Measurements from ENCODE around the gene GADD45G.

GADD45G gene

GRCh38 chr9:89606624-89607311 lies 2.0 kb downstream of the GADD45G start:
- TF ChIP-seq, protein P1, sequence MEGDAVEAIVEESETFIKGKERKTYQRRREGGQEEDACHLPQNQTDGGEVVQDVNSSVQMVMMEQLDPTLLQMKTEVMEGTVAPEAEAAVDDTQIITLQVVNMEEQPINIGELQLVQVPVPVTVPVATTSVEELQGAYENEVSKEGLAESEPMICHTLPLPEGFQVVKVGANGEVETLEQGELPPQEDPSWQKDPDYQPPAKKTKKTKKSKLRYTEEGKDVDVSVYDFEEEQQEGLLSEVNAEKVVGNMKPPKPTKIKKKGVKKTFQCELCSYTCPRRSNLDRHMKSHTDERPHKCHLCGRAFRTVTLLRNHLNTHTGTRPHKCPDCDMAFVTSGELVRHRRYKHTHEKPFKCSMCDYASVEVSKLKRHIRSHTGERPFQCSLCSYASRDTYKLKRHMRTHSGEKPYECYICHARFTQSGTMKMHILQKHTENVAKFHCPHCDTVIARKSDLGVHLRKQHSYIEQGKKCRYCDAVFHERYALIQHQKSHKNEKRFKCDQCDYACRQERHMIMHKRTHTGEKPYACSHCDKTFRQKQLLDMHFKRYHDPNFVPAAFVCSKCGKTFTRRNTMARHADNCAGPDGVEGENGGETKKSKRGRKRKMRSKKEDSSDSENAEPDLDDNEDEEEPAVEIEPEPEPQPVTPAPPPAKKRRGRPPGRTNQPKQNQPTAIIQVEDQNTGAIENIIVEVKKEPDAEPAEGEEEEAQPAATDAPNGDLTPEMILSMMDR (IDR thresholded peaks at IDR 0.05): no peak

- TF ChIP-seq, protein P1 (IDR thresholded peaks at IDR 0.05): no peak
Measured at GRCh38 chr9:89608641-89609335, 4.0 kb downstream of the GADD45G start.

DNA sequence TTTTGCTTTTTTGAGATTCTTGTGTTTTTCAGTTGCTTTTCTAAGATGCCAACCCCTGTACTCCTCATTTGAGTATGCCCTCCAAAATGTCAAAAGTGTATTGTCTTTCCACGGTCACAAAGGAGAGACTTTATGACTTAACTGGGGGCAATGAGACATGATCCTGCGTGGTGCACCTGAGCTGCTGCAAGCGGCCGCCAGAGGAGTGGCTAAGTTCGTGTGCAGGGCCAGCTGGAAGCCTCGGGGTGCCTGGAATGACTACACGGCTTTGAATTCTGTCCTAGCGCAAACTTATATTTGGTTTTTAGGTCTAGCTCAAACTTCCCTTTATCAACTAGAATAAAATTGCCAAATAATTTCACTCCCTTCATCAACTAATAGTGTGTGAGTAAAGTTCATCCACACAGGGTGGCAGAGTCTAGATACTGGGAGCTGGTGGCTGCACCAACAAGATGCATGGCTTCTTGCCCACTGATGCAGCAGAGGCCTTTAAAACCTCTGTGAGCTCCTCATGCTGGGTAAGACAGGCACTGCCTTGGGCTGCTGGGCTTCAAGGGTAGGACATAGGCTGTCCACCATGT lies 4.7 kb downstream of the GADD45G start:
- TF ChIP-seq, protein P1 (IDR thresholded peaks at IDR 0.05): no peak

GRCh38 chr9:89610391-89610925 lies 5.6 kb downstream of the GADD45G start:
- TF ChIP-seq, protein P1 (IDR thresholded peaks at IDR 0.05): no peak

DNA sequence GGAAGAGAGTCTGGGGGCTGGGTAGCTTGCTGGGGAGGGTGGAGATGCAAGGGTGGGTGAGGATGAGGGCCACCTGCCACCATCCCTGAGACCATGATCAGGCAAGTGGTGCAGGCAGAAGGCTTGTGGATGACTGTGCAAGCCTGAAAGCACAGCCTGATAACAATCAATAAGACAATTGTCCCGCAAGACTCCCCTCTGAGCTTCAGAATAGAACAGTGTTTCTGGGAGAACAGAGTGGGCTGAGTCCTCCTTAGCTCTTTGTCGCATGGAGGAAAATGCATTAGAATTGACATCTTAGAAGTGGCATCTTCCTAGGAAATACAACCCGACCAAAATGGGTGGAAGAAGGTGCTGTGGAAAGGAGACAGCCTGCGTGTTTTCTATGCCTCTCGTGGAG lies 6.6 kb downstream of the GADD45G start:
- TF ChIP-seq, protein P1 (IDR thresholded peaks at IDR 0.05): no peak

DNA sequence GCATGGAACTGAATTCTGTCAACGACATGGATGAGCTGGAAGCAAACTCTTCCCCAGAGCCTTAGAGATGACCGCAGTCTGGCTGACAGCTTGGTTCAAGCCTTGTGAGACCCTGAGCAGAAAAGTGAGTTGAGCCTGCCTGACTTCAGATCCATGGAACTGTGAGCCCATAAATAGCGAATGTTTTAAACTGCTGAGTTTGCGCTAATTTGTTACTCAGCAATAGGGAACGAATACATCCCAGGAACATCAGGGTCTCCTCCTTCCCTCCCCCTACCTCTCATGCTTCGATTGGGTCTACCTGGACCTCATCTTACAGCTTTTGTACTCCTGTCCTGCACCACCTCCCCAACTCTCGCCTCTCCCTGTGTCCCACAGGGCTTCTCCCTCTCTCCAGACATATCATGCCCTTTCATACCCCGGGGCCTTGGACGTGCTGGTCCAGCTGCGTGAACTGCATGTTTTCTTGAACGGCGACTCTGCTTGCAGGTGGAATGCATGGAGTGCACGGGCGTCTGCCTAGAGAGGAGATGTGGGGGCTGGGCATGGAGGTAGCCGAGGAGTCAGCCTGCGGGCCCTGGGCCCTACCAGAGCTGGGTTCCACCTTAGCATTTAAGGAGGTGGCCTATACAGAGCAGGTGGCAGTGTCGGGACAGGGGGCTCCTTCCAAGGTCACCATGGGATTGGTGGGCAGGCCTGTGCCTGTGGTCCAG lies 7.9 kb downstream of the GADD45G start:
- TF ChIP-seq, protein P1 (IDR thresholded peaks at IDR 0.05): no peak

Measured in LNCAP (cell line).